Measurements from ENCODE around the gene STX1A.
"Not testable (repeated sequence)": the region's sequence is repeated elsewhere in the genome, so short reads cannot be mapped to it uniquely, and the experiment has no call there.

The STX1A gene

DNA sequence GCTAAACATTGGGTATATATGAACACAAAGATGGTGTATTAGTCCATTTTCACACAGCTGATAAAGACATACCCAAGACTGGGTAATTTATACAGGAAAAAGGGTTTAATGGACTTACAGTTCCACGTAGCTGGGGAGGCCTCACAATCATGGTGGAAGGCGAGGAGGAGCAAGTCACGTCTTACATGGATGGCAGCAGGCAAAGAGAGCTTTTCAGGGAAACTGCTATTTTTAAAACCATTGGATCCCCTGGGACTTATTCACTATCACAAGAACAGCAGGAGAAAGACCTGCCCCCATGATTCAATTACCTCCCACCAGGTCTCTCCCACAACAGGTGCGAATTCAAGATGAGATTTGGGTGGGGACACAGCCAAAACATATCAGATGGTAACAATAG is 64.2 kb downstream of the STX1A start:
- DNase-seq (ENCODE audit: extremely low read depth in 1 of 2, low read depth in 1 of 2), result not testable (repeated sequence)

DNA sequence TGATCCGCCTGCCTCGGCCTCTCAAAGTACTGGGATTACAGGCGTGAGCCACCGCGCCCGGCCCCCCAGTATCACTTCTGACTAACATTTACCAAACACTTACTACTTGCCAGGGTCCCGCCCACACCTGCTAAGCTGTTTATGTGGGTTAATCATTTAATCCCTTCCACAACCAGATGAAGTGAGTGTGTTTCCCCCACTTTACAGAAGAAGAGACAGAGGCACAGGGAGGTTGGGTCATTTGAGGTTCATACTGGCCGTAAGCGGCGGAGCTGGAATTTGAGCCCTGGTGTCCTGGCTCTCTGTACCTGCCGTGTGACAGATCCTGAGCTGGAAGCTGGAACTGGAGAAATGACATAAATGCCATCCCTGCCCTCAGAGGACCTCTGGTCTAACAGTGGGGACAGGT is 66.9 kb downstream of the STX1A start:
- no peak for DNase-seq (ENCODE audit: extremely low read depth in 1 of 2, low read depth in 1 of 2)

DNA sequence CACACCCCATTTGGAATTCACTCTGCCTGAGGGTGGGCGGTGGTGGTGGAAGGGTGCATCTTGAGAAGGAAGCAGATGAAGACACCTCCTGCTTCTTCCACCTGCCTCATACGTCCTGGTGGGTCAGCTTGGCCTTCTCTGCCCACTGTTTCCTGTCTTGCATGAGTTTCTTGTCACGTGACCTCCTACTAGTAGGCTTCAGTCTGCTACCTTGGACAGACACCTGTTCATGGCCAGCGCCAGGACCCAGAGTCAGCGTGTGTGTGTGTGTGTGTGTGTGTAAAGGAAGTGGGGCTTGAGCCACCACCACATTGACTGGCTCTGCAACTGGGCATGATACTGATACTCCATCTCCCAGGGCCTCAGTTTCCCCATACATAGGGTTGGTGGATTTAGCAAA is 68.9 kb downstream of the STX1A start:
- DNase-seq (ENCODE audit: extremely low read depth in 1 of 2, low read depth in 1 of 2), result no peak

DNA sequence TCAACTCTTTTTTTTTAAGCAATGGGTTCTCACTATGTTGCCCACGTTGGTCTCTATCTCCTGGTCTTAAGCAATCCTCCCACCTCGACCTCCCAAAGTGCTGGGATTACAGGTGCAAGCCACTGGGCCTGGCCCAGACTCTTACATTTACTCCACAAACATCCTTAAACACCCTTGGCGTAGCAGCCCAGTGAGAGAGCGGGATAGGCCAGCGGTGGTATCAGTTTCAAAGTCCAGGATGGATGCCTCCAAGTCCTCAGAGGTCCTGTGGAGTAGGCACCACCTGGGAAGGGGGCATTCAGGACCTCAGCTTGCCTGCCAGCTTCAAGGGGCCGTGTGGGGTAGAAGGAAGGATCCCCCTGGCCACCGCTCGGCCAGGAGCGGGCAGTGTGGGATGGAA is 69.9 kb downstream of the STX1A start:
- no peak for DNase-seq (ENCODE audit: extremely low read depth in 1 of 2, low read depth in 1 of 2)
